Measurements from ENCODE around the gene NOTUM.
A peak's percentile ranks its signal among the peaks of the same experiment; 100 is the strongest.

NOTUM gene

GRCh38 chr17:81980707-81981343 lies 19.8 kb upstream of the NOTUM start:
- no peak for DNase-seq (ENCODE audit: low read depth)
- no peak overlapping the region for H3K4me3 ChIP-seq (ENCODE audit: low read depth, low read length)

GRCh38 chr17:81980122-81980521 lies 19.1 kb upstream of the NOTUM start:
- no peak overlapping the region for H3K4me3 ChIP-seq (ENCODE audit: low read depth, low read length)
- no peak for DNase-seq (ENCODE audit: low read depth)

GRCh38 chr17:81978524-81979298 lies 17.7 kb upstream of the NOTUM start:
- peak overlapping the region; percentile 82 for H3K4me3 ChIP-seq (ENCODE audit: low read depth, low read length)
- no peak for DNase-seq (ENCODE audit: low read depth)

- DNase-seq (ENCODE audit: low read depth): peak; percentile 74
- H3K4me3 ChIP-seq (ENCODE audit: low read depth, low read length): peak within 1 kb of the TSS; percentile 82
These were observed 16.3 kb upstream of the NOTUM start, which contains the start of gene ASPSCR1 for GRCh38 chr17:81977211-81977808. Gene ASPSCR1 (plus strand): TSS chr17:81977629. CDS start chr17:81977647, 18 bp downstream.

GRCh38 chr17:81976332-81977210 lies 15.6 kb upstream of the NOTUM start:
- peak overlapping the region; percentile 82 for H3K4me3 ChIP-seq (ENCODE audit: low read depth, low read length)
- DNase-seq (ENCODE audit: low read depth): no peak

GRCh38 chr17:81973432-81973831 lies 12.4 kb upstream of the NOTUM start:
- no peak for DNase-seq (ENCODE audit: low read depth)
- no peak overlapping the region for H3K4me3 ChIP-seq (ENCODE audit: low read depth, low read length)

GRCh38 chr17:81968850-81969812 lies 8.1 kb upstream of the NOTUM start:
- DNase-seq (ENCODE audit: low read depth): no peak

GRCh38 chr17:81968396-81968745 lies 7.4 kb upstream of the NOTUM start:
- DNase-seq (ENCODE audit: low read depth): no peak
- H3K4me3 ChIP-seq (ENCODE audit: low read depth, low read length): no peak overlapping the region

More at GRCh38 chr17:81968850-81969812, 8.1 kb upstream of the NOTUM start:
- no peak overlapping the region for H3K4me3 ChIP-seq (ENCODE audit: low read depth, low read length)

- H3K4me3 ChIP-seq (ENCODE audit: low read depth, low read length): no peak overlapping the region
- no peak for DNase-seq (ENCODE audit: low read depth)
These were observed 6.8 kb upstream of the NOTUM start for GRCh38 chr17:81967533-81968395.

GRCh38 chr17:81967244-81967532 lies 6.2 kb upstream of the NOTUM start:
- DNase-seq (ENCODE audit: low read depth): no peak
- no peak overlapping the region for H3K4me3 ChIP-seq (ENCODE audit: low read depth, low read length)

GRCh38 chr17:81966343-81967243 lies 5.6 kb upstream of the NOTUM start:
- no peak overlapping the region for H3K4me3 ChIP-seq (ENCODE audit: low read depth, low read length)
- DNase-seq (ENCODE audit: low read depth): peak; percentile 40

- DNase-seq (ENCODE audit: low read depth): no peak
- H3K4me3 ChIP-seq (ENCODE audit: low read depth, low read length): no peak overlapping the region
These were observed 3.3 kb upstream of the NOTUM start for GRCh38 chr17:81964081-81964849.

GRCh38 chr17:81962499-81963441 lies 1.8 kb upstream of the NOTUM start:
- no peak overlapping the region for H3K4me3 ChIP-seq (ENCODE audit: low read depth, low read length)
- DNase-seq (ENCODE audit: low read depth): no peak

GRCh38 chr17:81961521-81962498 lies 823 bp upstream of the NOTUM start:
- no peak overlapping the region for H3K4me3 ChIP-seq (ENCODE audit: low read depth, low read length)
- no peak for DNase-seq (ENCODE audit: low read depth)
